ENCODE measurements around the gene ARID1B. TPM values are rescaled to one million over a fixed set of nuclear protein-coding genes. Genes with fewer than 3 reads are reported as not detected.

Gene ARID1B
- total and polyA plus RNA-seq, 9 of the 15 experiments (the other 6 are each of a cell fraction or from before 2014, with no cell fraction given): 12.5 to 50.5 (median 25.8) TPM

GRCh38 chr6:156832669-156833068 lies 55.5 kb downstream of the ARID1B start:
- H3K4me1 ChIP-seq (replicated peaks in 1 of 2; ENCODE audit: control insufficient read depth in 2 of 2, insufficient read depth in 2 of 2, low read length in 2 of 2): no peaks in the 10 kb centered on the region; a peak in 1 of 5 replicates
- no peaks in the 10 kb centered on the region for H3K9me3 ChIP-seq (replicated peaks; ENCODE audit: control insufficient read depth, insufficient read depth, low read depth, low read length)
- WGBS (ENCODE audit: insufficient coverage, low coverage, missing lambda C conversion rate): 68% methylated on average over 3 of the region's 3 CpGs
- H3K27ac ChIP-seq (ENCODE audit: extremely low read depth, low read depth, low read length): no peak overlapping the region
- intact Hi-C loops (cut with micrococcal nuclease) (no loop called here), in situ Hi-C loops (cut with MboI) (no loop called here)
- CTCF ChIA-PET (ENCODE audit: low intra/inter-chr PET ratio): no interaction called here
- no peaks in the 10 kb centered on the region; the same call in 1 of the 2 replicates for H4K20me1 ChIP-seq (replicated peaks; ENCODE audit: control insufficient read depth, insufficient read depth, low read length)
- DNase-seq (ENCODE audit: extremely low read depth in 1 of 4, low spot score in 3 of 4): no peak
- TF ChIP-seq ATF1 (CRISPR knock-in tag; IDR thresholded peaks at IDR 0.05) (no peak), ATF1 (tag; IDR thresholded peaks at IDR 0.05) (no peak), POLR2AphosphoS5 (IDR thresholded peaks at IDR 0.05; ENCODE audit: control insufficient read depth, insufficient read depth, low read depth, low read length) (no peak), SIN3B (IDR thresholded peaks at IDR 0.05; ENCODE audit: low read depth) (no peak), TAF9B (IDR thresholded peaks at IDR 0.05; ENCODE audit: partially characterized antibody) (no peak), KHSRP (IDR thresholded peaks at IDR 0.05) (no peak)
- no peak overlapping the region for H3K4me3 ChIP-seq
- no peak overlapping the region for H2AFZ ChIP-seq (ENCODE audit: low read depth, low read length)
- no peak for FAIRE-seq
- BruUV-seq (replicated peaks): no TSS peak
- peaks cover 25% of the 10 kb centered on the region; the same call in 1 of the 3 replicates for H3K36me3 ChIP-seq (ENCODE audit: control insufficient read depth, insufficient read depth, low read length)
- no peaks in the 10 kb centered on the region for H3K27me3 ChIP-seq (ENCODE audit: control insufficient read depth in 2 of 2, insufficient read depth in 2 of 2, low read length in 2 of 2)
- H3K4me2 ChIP-seq (ENCODE audit: insufficient read depth, low read length): no peak overlapping the region
- H3K9me1 ChIP-seq (ENCODE audit: control insufficient read depth, insufficient read depth, low read length): no peaks in the 10 kb centered on the region
- H3K9ac ChIP-seq (ENCODE audit: insufficient read depth in 1 of 2, low read depth in 2 of 2, low read length in 2 of 2): no peak overlapping the region
- ATAC-seq: no peak
- POLR2A ChIA-PET: interaction anchor here (1.2 to 3.6 kb wide), 2 partner anchors 8 to 10 kb away, joined by 4 to 12 read pairs; no protein-coding TSS in a partner anchor
- H3K79me2 ChIP-seq (ENCODE audit: control insufficient read depth, insufficient read depth, low read length): peaks cover 48% of the 10 kb centered on the region

DNA sequence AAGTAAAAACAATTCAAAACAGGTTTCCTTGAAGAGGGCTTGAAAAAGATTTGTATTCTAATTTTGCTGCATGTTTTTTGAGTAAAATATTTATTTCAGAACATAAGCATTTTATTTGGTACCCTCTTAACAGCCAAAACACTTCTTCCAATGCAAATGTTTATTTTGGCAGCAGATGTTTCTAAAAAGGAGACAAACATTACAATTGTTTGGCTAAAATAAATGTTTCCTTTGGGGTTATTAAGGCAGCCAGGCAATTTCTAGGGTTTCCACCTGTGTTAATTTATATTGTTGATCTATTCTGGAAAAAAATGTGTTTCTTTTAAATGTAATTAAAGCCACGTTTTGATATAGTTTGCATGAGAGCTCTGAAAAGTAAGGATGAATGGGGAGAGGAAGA lies 56.6 kb downstream of the ARID1B start:
- H3K79me2 ChIP-seq (ENCODE audit: control insufficient read depth, insufficient read depth, low read length): peaks cover 43% of the 10 kb centered on the region
- no peaks in the 10 kb centered on the region for H3K9me3 ChIP-seq (replicated peaks; ENCODE audit: control insufficient read depth, insufficient read depth, low read depth, low read length)
- no peak overlapping the region for H3K4me3 ChIP-seq
- DNase-seq (ENCODE audit: extremely low read depth in 1 of 4, low spot score in 3 of 4): no peak
- no peaks in the 10 kb centered on the region for H4K20me1 ChIP-seq (replicated peaks; ENCODE audit: control insufficient read depth, insufficient read depth, low read length)
- H3K4me1 ChIP-seq (replicated peaks in 1 of 2; ENCODE audit: control insufficient read depth in 2 of 2, insufficient read depth in 2 of 2, low read length in 2 of 2): no peaks in the 10 kb centered on the region; a peak in 1 of 5 replicates
- no TSS peak for BruUV-seq (replicated peaks)
- FAIRE-seq: no peak
- H3K9ac ChIP-seq (ENCODE audit: insufficient read depth in 1 of 2, low read depth in 2 of 2, low read length in 2 of 2): no peak overlapping the region
- H3K27me3 ChIP-seq (ENCODE audit: control insufficient read depth in 2 of 2, insufficient read depth in 2 of 2, low read length in 2 of 2): no peaks in the 10 kb centered on the region
- WGBS (ENCODE audit: insufficient coverage, low coverage, missing lambda C conversion rate): 56% methylated on average over 1 of the region's 1 CpG
- TF ChIP-seq GABPB2 (CRISPR knock-in tag; conservative IDR thresholded peaks at IDR 0.05) (no peak), ZNF316 (IDR thresholded peaks at IDR 0.05) (no peak), MYNN (IDR thresholded peaks at IDR 0.05) (no peak), MYNN (CRISPR knock-in tag; IDR thresholded peaks at IDR 0.05) (no peak)
- no peaks in the 10 kb centered on the region for H3K9me1 ChIP-seq (ENCODE audit: control insufficient read depth, insufficient read depth, low read length)
- in situ Hi-C loops (cut with MboI) (no loop called here), intact Hi-C loops (cut with micrococcal nuclease) (no loop called here)
- ATAC-seq: no peak
- POLR2A ChIA-PET: no interaction called here
- CTCF ChIA-PET (ENCODE audit: low intra/inter-chr PET ratio): interaction anchor here (0.6 kb wide), 1 partner anchor 13 kb away, joined by 4 read pairs; no protein-coding TSS in a partner anchor
- no peak overlapping the region for H2AFZ ChIP-seq (ENCODE audit: low read depth, low read length)
- H3K36me3 ChIP-seq (ENCODE audit: control insufficient read depth, insufficient read depth, low read length): peaks cover 25% of the 10 kb centered on the region; the same call in 1 of the 3 replicates
- H3K4me2 ChIP-seq (ENCODE audit: insufficient read depth, low read length): no peak overlapping the region
- H3K27ac ChIP-seq (ENCODE audit: extremely low read depth, low read depth, low read length): no peak overlapping the region
